OCI-LY3 (cell line): ENCODE data around the gene NUMA1.

Experiments used
- H2AFZ ChIP-seq: fragments of 200-600, 300-600 bp; shearing (Covaris generic); 2 replicates; pipeline ENCODE4 v1.6.0; 2014; ENCODE audit warnings: antibody characterized with exemption, low read depth, low read length
- H3K27ac ChIP-seq: fragments of 200-600, 300-600 bp; sonication (generic); 2 replicates; pipeline ENCODE4 v1.5.1; 2014; ENCODE audit warnings: mild to moderate bottlenecking, low read length, moderate library complexity, mixed read lengths
- H3K27me3 ChIP-seq: fragments of 200-600, 300-600 bp; sonication (generic); 2 replicates; pipeline ENCODE4 v1.6.1; 2014; ENCODE audit warnings: low read depth, low read length, mixed read lengths
- H3K36me3 ChIP-seq: fragments of 200-600, 300-600 bp; sonication (generic); replicated peaks from 2 replicates; pipeline ENCODE3; 2014; ENCODE audit warnings: low read depth, low read length, mixed read lengths
- H3K4me1 ChIP-seq: fragments of 300-600, 200-600 bp; sonication (generic); 2 replicates; pipeline ENCODE4 v1.6.1; 2014; ENCODE audit warnings: low read length, mixed read lengths
- H3K4me2 ChIP-seq: fragments of 200-600, 300-600 bp; sonication (generic); 2 replicates; pipeline ENCODE4 v1.6.1; 2014; ENCODE audit warnings: low read length, mixed read lengths
- H3K4me3 ChIP-seq: fragments of 300-600, 200-600 bp; sonication (generic); 2 replicates; pipeline ENCODE4 v1.5.1; 2014; ENCODE audit warnings: antibody characterized with exemption, mild to moderate bottlenecking, low read length, moderate library complexity
- H3K79me2 ChIP-seq: fragments of 300-600, 200-600 bp; shearing (Covaris generic); 2 replicates; pipeline ENCODE4 v1.6.1; 2014; ENCODE audit warnings: mild to moderate bottlenecking, low read length, mixed read lengths
- H3K9ac ChIP-seq: fragments of 300-600, 200-600 bp; shearing (Covaris generic); 2 replicates; pipeline ENCODE4 v1.6.0; 2014; ENCODE audit warnings: mild to moderate bottlenecking, low read length, moderate library complexity
- H3K9me3 ChIP-seq: fragments of 200-600, 300-600 bp; shearing (Covaris generic); 2 replicates; pipeline ENCODE4 v1.6.1; 2014; ENCODE audit warnings: low read length, mixed read lengths; ENCODE audit not compliant: insufficient read depth
- H4K20me1 ChIP-seq: fragments of 200-600, 300-600 bp; sonication (generic); 2 replicates; pipeline ENCODE4 v1.6.1; 2016; ENCODE audit warnings: low read length, mixed read lengths; ENCODE audit not compliant: insufficient read depth
- EZH2phosphoT487 ChIP-seq: fragments of 200-600 bp; shearing (Covaris generic); IDR thresholded peaks from 2 replicates; pipeline ENCODE4 v1.6.1; 2018; ENCODE audit warnings: antibody characterized with exemption, mixed run types, low read depth
- TF ChIP-seq, protein P1 (sequence below): fragments of 200-600, 300-600 bp; sonication (generic); IDR thresholded peaks from 2 replicates; pipeline ENCODE4 v1.5.1; 2014; ENCODE audit warnings: antibody characterized with exemption, low read length, low read depth

NUMA1 gene

DNA sequence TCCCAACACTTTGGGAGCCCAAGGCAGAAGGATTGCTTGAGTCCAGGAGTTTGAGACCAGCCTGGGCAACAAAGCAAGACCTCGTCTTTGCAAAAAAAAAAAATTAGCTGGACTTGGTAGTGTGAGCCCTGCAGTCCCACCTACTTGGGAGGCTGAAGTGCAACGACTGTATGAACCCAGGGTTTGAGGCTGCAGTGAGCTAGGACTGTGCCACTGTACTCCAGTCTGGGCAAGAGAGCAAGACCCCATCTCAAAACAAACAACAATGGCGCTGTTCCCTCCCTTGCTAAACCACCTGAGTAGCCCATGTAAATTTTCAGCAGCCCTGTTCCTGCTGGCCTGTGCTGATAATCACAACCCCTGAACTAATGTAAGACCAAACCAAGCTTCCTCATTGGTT is 19.7 kb upstream of the NUMA1 start:
- H3K9me3 ChIP-seq: no peaks in the 10 kb centered on the region
- no peak overlapping the region for H2AFZ ChIP-seq
- H3K36me3 ChIP-seq: peaks cover 35% of the 10 kb centered on the region
- TF ChIP-seq EZH2phosphoT487: no peak
- TF ChIP-seq, protein P1, sequence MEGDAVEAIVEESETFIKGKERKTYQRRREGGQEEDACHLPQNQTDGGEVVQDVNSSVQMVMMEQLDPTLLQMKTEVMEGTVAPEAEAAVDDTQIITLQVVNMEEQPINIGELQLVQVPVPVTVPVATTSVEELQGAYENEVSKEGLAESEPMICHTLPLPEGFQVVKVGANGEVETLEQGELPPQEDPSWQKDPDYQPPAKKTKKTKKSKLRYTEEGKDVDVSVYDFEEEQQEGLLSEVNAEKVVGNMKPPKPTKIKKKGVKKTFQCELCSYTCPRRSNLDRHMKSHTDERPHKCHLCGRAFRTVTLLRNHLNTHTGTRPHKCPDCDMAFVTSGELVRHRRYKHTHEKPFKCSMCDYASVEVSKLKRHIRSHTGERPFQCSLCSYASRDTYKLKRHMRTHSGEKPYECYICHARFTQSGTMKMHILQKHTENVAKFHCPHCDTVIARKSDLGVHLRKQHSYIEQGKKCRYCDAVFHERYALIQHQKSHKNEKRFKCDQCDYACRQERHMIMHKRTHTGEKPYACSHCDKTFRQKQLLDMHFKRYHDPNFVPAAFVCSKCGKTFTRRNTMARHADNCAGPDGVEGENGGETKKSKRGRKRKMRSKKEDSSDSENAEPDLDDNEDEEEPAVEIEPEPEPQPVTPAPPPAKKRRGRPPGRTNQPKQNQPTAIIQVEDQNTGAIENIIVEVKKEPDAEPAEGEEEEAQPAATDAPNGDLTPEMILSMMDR: no peak
- H3K79me2 ChIP-seq: peaks cover 39% of the 10 kb centered on the region
- H3K4me1 ChIP-seq: peaks cover 20% of the 10 kb centered on the region
- no peak overlapping the region for H3K27ac ChIP-seq
- H3K4me3 ChIP-seq: no peak overlapping the region
- no peaks in the 10 kb centered on the region for H4K20me1 ChIP-seq
- no peaks in the 10 kb centered on the region for H3K27me3 ChIP-seq
- no peak overlapping the region for H3K9ac ChIP-seq
- no peak overlapping the region for H3K4me2 ChIP-seq

DNA sequence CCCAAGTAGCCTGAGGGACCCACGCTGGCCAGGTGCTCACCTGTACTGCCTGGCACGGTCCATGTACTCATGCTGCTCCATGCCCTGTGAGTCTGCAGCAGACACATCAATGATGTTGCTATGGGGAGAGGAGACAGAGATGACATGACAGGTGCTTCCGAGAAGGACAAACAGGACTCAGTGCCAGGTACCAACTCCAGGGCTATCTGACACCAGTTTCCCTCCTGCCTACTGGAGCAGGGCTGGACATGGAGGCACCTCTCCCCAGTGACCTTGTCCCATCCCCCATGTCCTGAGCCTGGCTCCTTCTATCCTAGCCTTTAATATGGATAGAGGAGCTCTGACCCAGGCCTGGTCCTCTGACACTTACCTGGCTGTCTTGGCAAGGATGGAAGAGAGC is 18.4 kb upstream of the NUMA1 start:
- peaks cover 42% of the 10 kb centered on the region for H3K36me3 ChIP-seq
- H4K20me1 ChIP-seq: no peaks in the 10 kb centered on the region
- no peak overlapping the region for H3K27ac ChIP-seq
- peaks cover 39% of the 10 kb centered on the region for H3K79me2 ChIP-seq
- H2AFZ ChIP-seq: no peak overlapping the region
- peaks cover 17% of the 10 kb centered on the region for H3K4me1 ChIP-seq
- TF ChIP-seq, protein P1: no peak
- no peak for TF ChIP-seq EZH2phosphoT487
- no peaks in the 10 kb centered on the region for H3K27me3 ChIP-seq
- no peaks in the 10 kb centered on the region for H3K9me3 ChIP-seq
- H3K9ac ChIP-seq: no peak overlapping the region
- no peak overlapping the region for H3K4me3 ChIP-seq
- H3K4me2 ChIP-seq: no peak overlapping the region

DNA sequence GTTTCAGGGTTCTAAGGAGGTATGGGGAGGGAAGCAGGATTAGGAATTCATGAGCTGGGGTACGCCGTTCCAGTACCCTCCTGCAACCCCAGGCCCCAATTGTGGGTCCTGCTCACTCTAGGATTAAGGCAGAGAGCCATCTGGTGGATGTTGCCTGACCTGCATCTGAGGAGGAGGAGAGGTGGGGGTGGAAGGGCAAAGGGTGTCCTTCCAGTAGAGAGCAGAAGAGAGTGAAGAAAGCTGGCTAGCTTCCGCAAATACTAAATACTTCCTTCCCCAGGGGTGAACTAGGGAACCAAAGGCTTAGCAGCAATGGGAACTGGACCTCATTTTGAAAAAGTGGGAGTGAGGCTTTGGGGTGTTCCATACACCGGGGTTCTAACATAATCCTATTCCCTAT is 10.9 kb upstream of the NUMA1 start:
- H3K27me3 ChIP-seq: no peaks in the 10 kb centered on the region
- H4K20me1 ChIP-seq: no peaks in the 10 kb centered on the region
- no peak overlapping the region for H3K9ac ChIP-seq
- no peak overlapping the region for H3K4me2 ChIP-seq
- H3K4me3 ChIP-seq: no peak overlapping the region
- TF ChIP-seq, protein P1: peak; percentile 96
- TF ChIP-seq EZH2phosphoT487: no peak
- H2AFZ ChIP-seq: no peak overlapping the region
- no peaks in the 10 kb centered on the region for H3K79me2 ChIP-seq
- peaks cover 4% of the 10 kb centered on the region; the same call in 1 of the 2 replicates for H3K4me1 ChIP-seq
- no peaks in the 10 kb centered on the region for H3K9me3 ChIP-seq
- H3K27ac ChIP-seq: 0 out of 2 replicates have a peak overlapping the region, but pooled peaks have one; percentile 7
- peaks cover 34% of the 10 kb centered on the region for H3K36me3 ChIP-seq

DNA sequence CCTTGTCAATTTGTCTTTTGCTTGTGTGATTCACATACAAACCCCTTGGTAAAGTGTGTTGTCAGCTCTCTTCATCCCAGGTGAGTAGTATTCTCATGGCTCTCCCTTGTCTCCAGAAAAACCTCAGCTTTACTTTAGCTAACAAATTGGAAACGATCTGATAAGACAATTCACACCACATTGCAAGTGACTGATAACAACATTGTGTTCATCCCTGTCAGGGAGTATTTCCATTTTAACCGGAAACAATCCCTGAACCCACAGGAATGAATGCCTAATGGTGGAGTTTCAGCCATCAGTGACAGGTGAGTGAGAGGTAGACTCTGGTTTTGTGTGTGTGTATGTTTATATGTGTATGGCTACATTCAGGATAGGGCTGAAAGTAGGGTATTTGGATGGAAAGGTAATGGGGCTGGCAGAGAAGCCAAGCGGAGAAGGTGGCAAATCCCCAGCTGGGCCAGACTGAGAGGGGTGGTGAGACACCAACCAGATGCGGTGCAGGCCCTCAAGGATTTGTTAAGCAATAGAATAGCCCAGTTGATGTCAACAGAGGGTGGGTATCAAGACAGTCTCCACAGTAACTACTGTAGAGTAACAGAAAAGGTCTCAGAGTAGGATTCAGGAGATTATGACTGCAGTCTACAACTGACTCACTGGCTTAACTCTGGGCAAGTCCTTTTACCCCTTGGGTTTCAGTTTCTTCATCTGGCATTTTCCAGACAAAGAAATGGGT is 7.9 kb upstream of the NUMA1 start:
- Histone ChIP-seq H3K4me3 (no peak overlapping the region), H4K20me1 (no peaks in the 10 kb centered on the region), H3K36me3 (peaks cover 18% of the 10 kb centered on the region), H3K4me2 (no peak overlapping the region), H3K27me3 (no peaks in the 10 kb centered on the region), H3K79me2 (no peaks in the 10 kb centered on the region), H2AFZ (no peak overlapping the region), H3K9me3 (no peaks in the 10 kb centered on the region), H3K9ac (no peak overlapping the region), H3K27ac (no peak overlapping the region), H3K4me1 (peaks cover 4% of the 10 kb centered on the region; the same call in 1 of the 2 replicates)
- TF ChIP-seq EZH2phosphoT487: no peak
- TF ChIP-seq, protein P1: no peak
